HK-2 (cell line): Measurements from ENCODE around the gene MCF2L.

Experiments used
- DNase-seq: peaks from one replicate; pipeline ENCODE4 v3.0.0-alpha.2; 2018; ENCODE audit not compliant: unreplicated experiment

The MCF2L gene

GRCh38 chr13:113114511-113115362 is 145.7 kb downstream of the MCF2L start:
- DNase-seq: no peak

DNA sequence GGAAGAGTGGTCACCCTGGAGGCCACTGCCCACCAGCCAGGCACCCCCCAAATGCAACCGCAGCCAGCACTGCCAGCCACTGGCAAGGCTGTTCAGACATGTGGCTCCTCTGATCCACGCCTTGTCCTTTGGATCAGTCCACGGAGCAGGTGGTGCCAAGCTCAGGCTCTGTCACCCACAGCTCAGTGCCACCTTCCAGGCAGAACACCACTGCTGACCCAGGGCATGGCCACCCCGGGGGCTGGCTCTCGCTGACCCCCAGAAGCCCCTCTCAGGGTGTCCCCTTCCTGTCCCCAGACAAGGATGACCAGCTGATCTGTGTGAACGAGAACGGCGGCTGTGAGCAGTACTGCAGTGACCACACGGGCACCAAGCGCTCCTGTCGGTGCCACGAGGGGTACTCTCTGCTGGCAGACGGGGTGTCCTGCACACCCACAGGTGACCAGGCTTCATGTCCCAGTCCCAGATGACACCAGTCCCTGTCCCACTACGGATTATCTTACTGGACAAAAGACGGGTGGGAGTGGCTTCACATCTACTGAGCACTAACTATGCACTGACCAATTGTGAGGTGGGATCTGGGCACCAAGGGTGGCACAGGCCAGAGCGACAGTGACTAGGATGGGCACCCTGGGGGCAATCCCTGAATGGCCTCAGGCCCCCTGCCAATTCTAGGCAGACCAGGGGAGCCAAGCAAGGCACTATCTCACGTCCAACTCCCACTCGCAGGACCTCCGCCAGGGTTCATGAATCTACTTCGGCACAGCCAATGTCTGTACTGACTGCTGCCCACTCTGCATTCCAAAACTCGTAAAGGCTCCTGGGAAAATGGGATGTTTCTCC is 146.6 kb downstream of the MCF2L start:
- no peak for DNase-seq

GRCh38 chr13:113116206-113116800 is 147.3 kb downstream of the MCF2L start:
- DNase-seq: no peak

DNA sequence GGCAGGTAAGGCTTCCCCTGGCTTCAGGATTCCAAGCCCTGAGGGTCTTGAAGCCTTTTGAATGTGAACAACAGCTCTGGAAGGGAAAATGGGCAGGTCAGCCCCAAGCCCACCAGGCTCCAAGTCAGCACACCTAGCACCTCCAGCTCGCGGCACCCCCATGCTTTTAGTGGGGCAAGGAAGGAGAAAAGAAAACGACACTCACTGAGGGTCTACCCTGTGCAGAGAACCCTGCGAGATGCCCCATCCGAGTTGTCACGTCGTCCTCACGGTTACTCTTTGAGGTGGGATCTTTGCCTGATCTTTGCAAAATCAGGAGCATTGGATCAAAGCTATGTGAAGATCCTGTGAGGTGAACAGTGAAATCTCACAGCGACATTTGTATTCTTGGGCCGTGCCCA is 147.9 kb downstream of the MCF2L start:
- DNase-seq: no peak

GRCh38 chr13:113117335-113117872 is 148.4 kb downstream of the MCF2L start:
- no peak for DNase-seq

DNA sequence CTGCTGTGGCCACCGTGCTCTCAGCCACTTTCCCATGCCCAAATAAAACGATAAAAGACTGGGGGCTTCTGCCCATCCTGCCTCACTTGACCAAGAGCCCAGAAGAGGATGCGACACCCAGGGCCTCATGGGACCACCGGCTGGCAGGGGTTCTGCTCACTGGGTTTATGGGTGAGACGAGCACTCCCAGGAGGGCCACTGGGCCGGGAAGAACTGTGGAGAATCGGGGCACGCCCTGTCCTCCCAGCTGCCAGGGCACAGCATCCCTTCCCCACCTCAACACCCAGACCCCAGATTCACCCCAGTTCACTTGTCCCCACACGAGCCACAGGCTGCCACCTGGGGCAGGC is 148.9 kb downstream of the MCF2L start:
- no peak for DNase-seq

- DNase-seq: no peak
These were observed 149.4 kb downstream of the MCF2L start for GRCh38 chr13:113118261-113119021.

DNA sequence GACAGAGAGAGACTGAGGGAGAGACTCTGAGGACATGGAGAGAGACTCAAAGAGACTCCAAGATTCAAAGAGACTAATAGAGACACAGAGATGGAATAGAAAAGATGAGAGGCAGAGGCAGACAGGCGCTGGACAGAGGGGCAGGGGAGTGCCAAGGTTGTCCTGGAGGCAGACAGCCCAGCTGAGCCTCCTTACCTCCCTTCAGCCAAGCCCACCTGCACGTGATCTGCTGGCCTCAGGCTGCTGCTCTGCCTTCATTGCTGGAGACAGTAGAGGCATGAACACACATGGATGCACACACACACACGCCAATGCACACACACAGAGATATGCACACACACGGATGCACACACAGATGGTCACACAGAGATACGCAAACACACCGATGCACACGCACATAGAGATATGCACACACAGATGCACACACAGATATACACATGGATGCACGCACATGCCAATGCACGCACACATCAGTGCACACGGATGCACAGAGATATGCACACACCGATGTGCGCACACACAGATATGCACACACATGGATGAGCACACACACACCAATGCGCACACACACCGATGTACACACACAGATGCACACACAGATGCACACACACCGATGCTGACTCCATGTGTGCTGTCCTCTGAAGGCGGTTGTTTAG is 150.3 kb downstream of the MCF2L start:
- DNase-seq: no peak

DNA sequence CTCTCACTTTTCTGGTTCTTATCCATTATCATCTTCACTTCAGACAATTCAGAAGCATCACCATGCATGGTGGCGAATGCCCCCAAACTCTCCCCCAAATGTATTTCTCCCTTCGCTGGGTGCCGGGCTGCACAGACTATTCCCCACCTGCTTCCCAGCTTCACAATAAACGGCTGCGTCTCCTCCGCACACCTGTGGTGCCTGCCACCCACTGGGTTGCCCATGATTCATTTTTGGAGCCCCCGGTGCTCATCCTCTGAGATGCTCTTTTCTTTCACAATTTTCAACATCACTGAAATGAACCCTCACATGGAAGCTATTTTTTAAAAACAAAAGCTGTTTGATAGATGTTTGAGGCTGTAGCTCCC is 150.8 kb downstream of the MCF2L start:
- no peak for DNase-seq

- no peak for DNase-seq
These were observed 151.5 kb downstream of the MCF2L start for GRCh38 chr13:113120300-113121182.

DNA sequence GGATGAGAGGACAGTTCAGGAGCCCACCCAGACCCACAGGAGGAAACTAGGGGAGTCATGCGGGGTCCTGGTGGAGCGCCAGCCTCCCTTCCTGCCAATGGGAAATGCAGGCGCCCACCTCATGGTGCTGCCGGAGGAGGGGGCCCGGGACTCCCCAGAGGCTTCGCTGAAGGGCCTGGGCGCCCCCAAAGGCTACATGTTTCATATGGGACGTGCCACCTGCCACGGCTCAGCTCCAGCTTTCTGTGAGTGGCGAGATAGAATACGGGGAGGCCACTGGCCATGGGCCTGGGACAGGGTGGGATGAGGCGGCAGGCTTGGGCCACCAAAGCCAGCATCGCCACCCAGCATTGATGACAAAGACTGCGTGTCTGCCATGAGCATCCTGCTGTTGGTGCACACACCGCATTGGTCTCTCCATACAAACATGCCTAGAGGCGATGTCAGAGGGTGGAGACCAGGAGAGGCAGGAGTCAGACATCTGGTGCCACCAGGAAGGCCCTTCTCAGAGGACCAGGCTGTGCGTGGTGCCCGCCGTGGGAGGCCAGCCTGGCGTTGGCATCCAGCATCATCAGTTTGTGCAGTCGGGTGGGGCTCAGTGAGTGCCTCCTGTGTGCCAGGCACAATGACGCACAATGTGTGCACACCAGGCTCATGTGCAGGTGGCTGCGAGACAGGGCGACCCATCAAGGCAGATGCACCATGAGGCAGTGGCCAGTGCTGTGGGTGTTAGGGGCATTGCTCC is 152.3 kb downstream of the MCF2L start:
- no peak for DNase-seq

- DNase-seq: no peak
These were observed 153.0 kb downstream of the MCF2L start for GRCh38 chr13:113121928-113122471.

DNA sequence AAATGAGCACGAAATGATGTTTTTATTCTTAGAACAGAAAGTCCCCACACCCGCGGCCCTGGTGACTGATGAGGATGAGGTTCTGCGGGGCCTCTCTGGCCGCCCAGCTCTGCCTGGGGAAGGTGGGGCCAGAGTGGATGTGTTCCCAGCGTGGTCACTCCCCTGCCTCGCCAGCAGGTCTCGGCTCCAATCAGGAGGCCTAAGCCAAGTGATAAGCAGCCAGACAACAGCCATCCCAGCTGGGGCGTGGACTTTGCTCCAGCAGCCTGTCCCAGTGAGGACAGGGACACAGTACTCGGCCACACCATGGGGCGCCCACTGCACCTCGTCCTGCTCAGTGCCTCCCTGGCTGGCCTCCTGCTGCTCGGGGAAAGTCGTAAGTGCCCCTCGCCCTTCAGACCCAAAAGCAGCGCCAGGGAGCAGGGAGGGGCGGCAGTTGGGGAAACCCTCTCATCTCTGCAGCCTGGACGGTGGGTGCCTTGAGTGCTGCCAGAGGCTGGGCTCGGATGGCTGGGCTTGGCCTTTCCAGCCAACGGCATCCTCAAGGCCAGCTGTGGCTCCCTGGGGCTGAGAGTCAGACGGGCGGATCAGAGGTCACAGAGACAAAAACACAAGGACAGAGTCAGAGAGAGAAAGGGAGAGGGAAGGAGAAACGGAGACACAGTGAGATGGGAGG is 153.7 kb downstream of the MCF2L start, which contains the start of gene F10:
F10 (plus strand) TSS at position 250 of the 676 bp plus-strand sequence; CDS start at position 307, 57 bp downstream.
- DNase-seq: no peak

DNA sequence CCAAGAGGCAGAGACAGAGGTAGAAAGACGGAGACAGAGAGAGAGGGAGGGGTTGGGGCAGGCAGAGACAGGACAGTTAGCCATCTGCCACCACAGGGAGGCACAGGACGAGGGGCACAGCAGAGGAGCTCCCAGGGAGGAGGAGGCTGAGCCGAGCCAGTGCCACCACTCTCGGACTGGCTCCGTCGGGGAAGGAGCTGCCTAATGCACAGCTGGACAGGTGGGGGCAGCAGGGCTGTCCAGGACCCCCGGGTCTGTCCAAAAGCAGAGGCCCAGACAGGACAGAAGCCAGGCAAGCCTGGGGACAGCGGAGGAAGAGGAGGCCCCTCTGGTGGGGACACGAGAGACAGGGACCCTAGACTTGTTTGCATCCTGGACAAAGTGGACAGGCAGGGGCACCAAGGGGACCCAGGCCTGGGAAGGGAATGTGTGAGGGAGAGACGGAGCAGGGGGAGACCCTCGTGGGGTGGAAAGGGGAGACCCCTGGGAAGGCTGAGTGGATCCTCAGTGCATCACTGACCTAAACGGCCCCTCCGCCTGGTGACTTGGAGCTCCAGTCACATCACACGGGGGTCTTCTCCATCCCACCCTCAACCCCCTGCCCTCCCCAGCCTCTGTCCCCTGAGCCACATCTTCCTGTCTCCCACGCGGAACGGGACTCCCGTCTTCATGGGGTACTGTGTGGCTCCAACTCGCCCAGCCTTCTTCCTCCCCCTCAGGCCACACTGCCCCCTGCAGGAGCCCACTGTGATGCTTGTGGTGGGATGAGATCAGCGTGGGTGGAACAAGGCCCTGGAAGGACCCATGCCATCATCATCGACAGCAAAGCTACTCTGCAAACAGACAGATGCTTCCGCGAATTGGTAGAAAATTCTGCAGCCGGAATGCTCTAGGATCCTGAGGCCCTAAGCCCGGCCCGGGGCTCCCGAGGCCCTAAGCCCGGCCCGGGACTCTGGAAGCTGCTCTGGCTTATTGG is 154.5 kb downstream of the MCF2L start:
- DNase-seq: no peak

GRCh38 chr13:113124211-113124970 is 155.4 kb downstream of the MCF2L start:
- no peak for DNase-seq

GRCh38 chr13:113125506-113126264 is 156.7 kb downstream of the MCF2L start:
- no peak for DNase-seq
